Keratinocyte (primary cell): ENCODE data around the gene RIT1. TPM values are rescaled to one million over a fixed set of nuclear protein-coding genes. Genes with fewer than 3 reads are reported as not detected.
A peak's percentile ranks its signal among the peaks of the same experiment; 100 is the strongest.

Source experiments
- DNase-seq: peaks from one replicate; pipeline ENCODE4 v3.0.0-alpha.2; 2011; ENCODE audit warnings: low read depth, missing footprints, low spot score
- FAIRE-seq: peaks from 2 replicates; lab custom pipeline; 2011; peaks lifted over from hg19 to GRCh38; lab: Jason Lieb, UNC
- H2AFZ ChIP-seq: 2 replicates; pipeline ENCODE4 v1.6.0; 2012; ENCODE audit warnings: low read length, control low read depth, inconsistent platforms; ENCODE audit not compliant: control insufficient read depth
- H3K27ac ChIP-seq: 2 replicates; pipeline ENCODE4 v1.5.1; 2011; ENCODE audit warnings: low read length; ENCODE audit not compliant: control insufficient read depth, insufficient read depth
- H3K27me3 ChIP-seq: 3 replicates; pipeline ENCODE4 v1.6.0; 2011; ENCODE audit warnings: low read length; ENCODE audit not compliant: control insufficient read depth, insufficient read depth; ENCODE audit errors: extremely low read depth
- H3K36me3 ChIP-seq, 2 experiments: 2 replicates in 1 of 2; 3 replicates in 1 of 2; pipeline ENCODE4 v1.5.1; 2011; ENCODE audit warnings: low read length in 2 of 2, mild to moderate bottlenecking in 1 of 2; ENCODE audit not compliant: control insufficient read depth in 2 of 2, insufficient read depth in 2 of 2; ENCODE audit errors: extremely low read depth in 1 of 2
- H3K4me1 ChIP-seq: 3 replicates; pipeline ENCODE4 v1.5.1; 2011; ENCODE audit warnings: low read length; ENCODE audit not compliant: control insufficient read depth, insufficient read depth; ENCODE audit errors: extremely low read depth
- H3K4me2 ChIP-seq: 3 replicates; pipeline ENCODE4 v1.6.0; 2011; ENCODE audit warnings: low read depth, low read length; ENCODE audit not compliant: control insufficient read depth, insufficient read depth; ENCODE audit errors: extremely low read depth
- H3K4me3 ChIP-seq, 3 experiments: fragments of 200-600 bp in 1 of 3; sonication (generic) in 1 of 3; 2 replicates in 2 of 3; 3 replicates in 1 of 3; pipeline ENCODE4 v1.5.1; 2011 to 2016; ENCODE audit warnings: low read length in 3 of 3, mild to moderate bottlenecking in 3 of 3, control low read depth in 2 of 3, inconsistent platforms in 1 of 3, low read depth in 1 of 3, mixed read lengths in 1 of 3, mixed run types in 1 of 3, moderate library complexity in 1 of 3; ENCODE audit not compliant: control insufficient read depth in 2 of 3, insufficient read depth in 2 of 3; ENCODE audit errors: extremely low read depth in 1 of 3
- H3K79me2 ChIP-seq: 2 replicates; pipeline ENCODE4 v1.6.0; 2012; ENCODE audit warnings: low read length; ENCODE audit not compliant: control insufficient read depth, insufficient read depth
- H3K9ac ChIP-seq: 3 replicates; pipeline ENCODE4 v1.6.0; 2011; ENCODE audit warnings: low read length; ENCODE audit not compliant: control insufficient read depth, insufficient read depth; ENCODE audit errors: extremely low read depth
- H3K9me1 ChIP-seq: 3 replicates; pipeline ENCODE4 v1.6.0; 2011; ENCODE audit warnings: low read length; ENCODE audit not compliant: control insufficient read depth, insufficient read depth; ENCODE audit errors: extremely low read depth
- H3K9me3 ChIP-seq: 2 replicates; pipeline ENCODE4 v1.5.1; 2012; ENCODE audit warnings: low read depth, low read length; ENCODE audit not compliant: control insufficient read depth
- H4K20me1 ChIP-seq: 3 replicates; pipeline ENCODE4 v1.6.0; 2011; ENCODE audit warnings: low read length; ENCODE audit not compliant: control insufficient read depth, insufficient read depth; ENCODE audit errors: extremely low read depth
- CTCF ChIP-seq, 3 experiments: IDR thresholded peaks in 1 of 3; conservative IDR thresholded peaks in 1 of 3; optimal IDR thresholded peaks in 1 of 3; 2 replicates in 2 of 3; 3 replicates in 1 of 3; pipeline versions ENCODE3 to v1.5.1; 2011; ENCODE audit warnings: low read length in 3 of 3, mild to moderate bottlenecking in 3 of 3, moderate library complexity in 2 of 3, control low read depth in 1 of 3, inconsistent platforms in 1 of 3; ENCODE audit not compliant: insufficient read depth in 2 of 3; ENCODE audit errors: extremely low read depth in 1 of 3
- EZH2 ChIP-seq: IDR thresholded peaks from one replicate; pipeline ENCODE4 v1.6.1; 2012; ENCODE audit warnings: inconsistent platforms, mild to moderate bottlenecking, low read length, moderate library complexity
- dilution Hi-C: fragments of 300-500 bp; cut with MboI; formaldehyde crosslinking; loops from one replicate; pipeline ENCODE4 v1.7.0; 2020; ENCODE audit warnings: low sequenced_read_pairs; ENCODE audit not compliant: extremely low pct_ligation_motif_present
- polyA plus RNA-seq, 5 experiments: library from polyadenylated mRNA; depleted of rRNA in 3 of 5; stranded (reverse) in 3 of 5; stranded (forward) in 1 of 5; unstranded in 1 of 5; fragments of >200 nt; gene quantifications; 1 replicate in 1 of 5; 2 replicates in 3 of 5; 3 replicates in 1 of 5; pipeline versions ENCODE4 v1.2.1 to v1.2.3, GENCODE V29; 2011 to 2012; ENCODE audit warnings: missing spikeins in 2 of 5, low read depth in 1 of 5, low replicate concordance in 1 of 5

RIT1 gene
- polyA plus RNA-seq, 1 donor (not counting 4 experiments of a cell fraction or from before 2014, with no cell fraction given) = 33.5 TPM

- no peak for DNase-seq
- Histone ChIP-seq H3K36me3 (peaks cover 25 to 51% of the 10 kb centered on the region in 2 experiments), H3K9ac (peak overlapping the region; percentile 81), H3K4me1 (peaks cover 26% of the 10 kb centered on the region), H3K9me3 (no peaks in the 10 kb centered on the region), H2AFZ (no peak overlapping the region), H4K20me1 (no peaks in the 10 kb centered on the region), H3K27ac (peak overlapping the region; percentile 98), H3K79me2 (peaks cover 9% of the 10 kb centered on the region), H3K4me3 (no peak overlapping the region), H3K9me1 (peaks cover 3% of the 10 kb centered on the region), H3K4me2 (peak overlapping the region; percentile 36), H3K27me3 (no peaks in the 10 kb centered on the region)
- TF ChIP-seq CTCF (optimal IDR thresholded peaks at IDR 0.05 in 1 of 3, IDR thresholded peaks at IDR 0.05 in 1 of 3, conservative IDR thresholded peaks at IDR 0.05 in 1 of 3; ENCODE audit: extremely low read depth in 1 of 3, insufficient read depth in 2 of 3, low read length in 3 of 3) (no peak), EZH2 (no peak)
- dilution Hi-C loops = no loop called here
- FAIRE-seq = no peak
Observed at GRCh38 chr1:155960081-155960745, 49.1 kb upstream of the RIT1 start.

GRCh38 chr1:155957411-155957915 is 46.3 kb upstream of the RIT1 start:
- TF ChIP-seq CTCF (optimal IDR thresholded peaks at IDR 0.05 in 1 of 3, IDR thresholded peaks at IDR 0.05 in 1 of 3, conservative IDR thresholded peaks at IDR 0.05 in 1 of 3; ENCODE audit: extremely low read depth in 1 of 3, insufficient read depth in 2 of 3, low read length in 3 of 3) = no peak
- no peak for TF ChIP-seq EZH2
- no peak overlapping the region for H2AFZ ChIP-seq
- H3K9ac ChIP-seq = no peak overlapping the region
- no peak overlapping the region for H3K4me3 ChIP-seq
- peaks cover 24 to 41% of the 10 kb centered on the region in 2 experiments for H3K36me3 ChIP-seq
- no peak for FAIRE-seq
- H3K9me1 ChIP-seq = peaks cover 3% of the 10 kb centered on the region
- H3K4me1 ChIP-seq = peaks cover 20% of the 10 kb centered on the region
- no peaks in the 10 kb centered on the region for H4K20me1 ChIP-seq
- H3K9me3 ChIP-seq = no peaks in the 10 kb centered on the region
- H3K79me2 ChIP-seq = peaks cover 9% of the 10 kb centered on the region
- H3K27ac ChIP-seq = no peak overlapping the region
- H3K27me3 ChIP-seq = no peaks in the 10 kb centered on the region
- dilution Hi-C loops = no loop called here
- no peak overlapping the region for H3K4me2 ChIP-seq
- DNase-seq = no peak
